Right lobe of liver (tissue), 6 donors: ENCODE results near the gene COA5. TPM values are rescaled to one million over a fixed set of nuclear protein-coding genes. Genes with fewer than 3 reads are reported as not detected.

Experiments
- ATAC-seq, 4 donors: fragments of 200-7000 bp; cut with Tn5 transposase; one replicate each; pipeline ENCODE4 v1.9.1; 2020; ENCODE audit warnings: mild to moderate bottlenecking in 4 of 4, moderate library complexity in 4 of 4
- DNase-seq, 3 donors: peaks; one replicate each; pipeline ENCODE4 v3.0.0-alpha.2; 2020
- H3K27ac ChIP-seq, 3 donors: fragments of 200-600 bp; one replicate each; pipeline ENCODE4 v1.8.0; 2022
- H3K27me3 ChIP-seq, 2 donors: fragments of 200-600 bp; one replicate each; pipeline ENCODE4 v1.8.0; 2022
- H3K36me3 ChIP-seq, 4 donors: fragments of 200-600 bp; sonication (generic) in 1 of 4; one replicate each; pipeline versions ENCODE4 v1.5.1 to v1.8.0; 2017 to 2022; ENCODE audit warnings: control low read depth in 1 of 4
- H3K4me1 ChIP-seq, 4 donors: fragments of 200-600 bp; sonication (generic) in 1 of 4; one replicate each; pipeline versions ENCODE4 v1.5.1 to v1.8.0; 2017 to 2022; ENCODE audit warnings: control low read depth in 1 of 4
- H3K4me3 ChIP-seq, 3 donors: fragments of 200-600 bp; one replicate each; pipeline ENCODE4 v1.8.0; 2022
- H3K9me3 ChIP-seq, 4 donors: fragments of 200-600 bp; sonication (generic) in 1 of 4; one replicate each; pipeline versions ENCODE4 v1.5.1 to v1.8.0; 2017 to 2022; ENCODE audit warnings: control low read depth in 1 of 4
- POLR2A ChIP-seq: fragments of 450-650 bp; IDR thresholded peaks from one replicate; pipeline ENCODE4 v1.6.1; 2017; ENCODE audit warnings: antibody characterized with exemption, mild to moderate bottlenecking
- WGBS: methylation state at CpG from one replicate; pipeline ENCODE4 v1.1.6; 2018; ENCODE audit warnings: low coverage, low lambda C conversion rate; ENCODE audit not compliant: insufficient coverage; ENCODE audit errors: missing lambda C conversion rate; 5-methylcytosine and 5-hydroxymethylcytosine counted together
- intact Hi-C, 2 donors: fragments of 100-400 bp; cut with DNase I; formaldehyde crosslinking; loops; one replicate each; pipeline versions ENCODE4 v1.11.2 to v1.14.1; 2022
- total RNA-seq, 6 experiments: library from RNA; depleted of rRNA in 2 of 6; stranded (reverse); fragments of >200 nt in 2 of 6; fragmentation: NEBNext Ultra II Directional in 3 of 6; extraction: Animal tissue kit (Norgen Biotek cat#: 25700) in 3 of 6; gene quantifications; one replicate each; pipeline versions ENCODE4 v1.1.0 to v1.2.4, GENCODE V29; 2016 to 2023
- TF ChIP-seq, protein P1 (sequence below), 4 donors: fragments of 200-600 bp in 3 of 4; fragments of 450-650 bp in 1 of 4; IDR thresholded peaks; one replicate each; pipeline versions ENCODE4 v1.5.1 to v1.8.0; 2016 to 2022; ENCODE audit warnings: antibody characterized with exemption in 4 of 4, mild to moderate bottlenecking in 2 of 4
- donor health status: DM: no; HTN: yes; CAD: no.
- donor health status: DM: no; HTN: no; CAD: no.
- donor health status: DM: no; HTN: no; CAD: no.
- donor health status: DM: no; HTN: yes; CAD: no.
- donor health status: DM: no; HTN: yes; CAD: no.

Gene COA5
- total RNA-seq, 6 experiments from 2014 or later: 12.9 to 23.0 (median 16.7) TPM

DNA sequence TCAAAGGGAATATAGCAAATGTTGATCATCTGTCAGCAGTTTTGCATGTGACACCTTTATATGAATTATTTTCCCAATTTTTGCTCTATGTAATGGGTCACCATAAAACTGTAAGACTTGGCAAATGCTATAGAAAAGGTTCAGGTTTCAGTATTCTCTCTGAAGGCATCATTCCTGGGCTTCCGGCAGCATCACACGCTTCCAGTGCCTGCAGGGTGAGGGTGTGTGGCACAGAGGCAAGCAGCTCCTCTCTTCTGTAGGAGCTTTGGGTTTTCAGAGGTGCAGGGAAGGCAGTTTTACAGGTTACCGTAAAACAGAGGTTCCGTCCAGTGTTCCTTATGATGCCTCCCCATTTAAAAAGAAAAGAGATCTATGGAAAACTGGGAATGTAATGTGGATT is 18.8 kb downstream of the COA5 start:
- ATAC-seq: no peak
- H3K4me3 ChIP-seq: no peak overlapping the region
- TF ChIP-seq, protein P1, sequence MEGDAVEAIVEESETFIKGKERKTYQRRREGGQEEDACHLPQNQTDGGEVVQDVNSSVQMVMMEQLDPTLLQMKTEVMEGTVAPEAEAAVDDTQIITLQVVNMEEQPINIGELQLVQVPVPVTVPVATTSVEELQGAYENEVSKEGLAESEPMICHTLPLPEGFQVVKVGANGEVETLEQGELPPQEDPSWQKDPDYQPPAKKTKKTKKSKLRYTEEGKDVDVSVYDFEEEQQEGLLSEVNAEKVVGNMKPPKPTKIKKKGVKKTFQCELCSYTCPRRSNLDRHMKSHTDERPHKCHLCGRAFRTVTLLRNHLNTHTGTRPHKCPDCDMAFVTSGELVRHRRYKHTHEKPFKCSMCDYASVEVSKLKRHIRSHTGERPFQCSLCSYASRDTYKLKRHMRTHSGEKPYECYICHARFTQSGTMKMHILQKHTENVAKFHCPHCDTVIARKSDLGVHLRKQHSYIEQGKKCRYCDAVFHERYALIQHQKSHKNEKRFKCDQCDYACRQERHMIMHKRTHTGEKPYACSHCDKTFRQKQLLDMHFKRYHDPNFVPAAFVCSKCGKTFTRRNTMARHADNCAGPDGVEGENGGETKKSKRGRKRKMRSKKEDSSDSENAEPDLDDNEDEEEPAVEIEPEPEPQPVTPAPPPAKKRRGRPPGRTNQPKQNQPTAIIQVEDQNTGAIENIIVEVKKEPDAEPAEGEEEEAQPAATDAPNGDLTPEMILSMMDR (IDR thresholded peaks at IDR 0.05): no peak
- no peak for TF ChIP-seq POLR2A
- H3K9me3 ChIP-seq: no peaks in the 10 kb centered on the region
- intact Hi-C loops: no loop called here
- no peak overlapping the region for H3K27ac ChIP-seq
- no peaks in the 10 kb centered on the region for H3K4me1 ChIP-seq
- no peak for DNase-seq
- 95% methylated on average over 4 of the region's 4 CpGs for WGBS
- H3K27me3 ChIP-seq: no peaks in the 10 kb centered on the region
- no peaks in the 10 kb centered on the region for H3K36me3 ChIP-seq

DNA sequence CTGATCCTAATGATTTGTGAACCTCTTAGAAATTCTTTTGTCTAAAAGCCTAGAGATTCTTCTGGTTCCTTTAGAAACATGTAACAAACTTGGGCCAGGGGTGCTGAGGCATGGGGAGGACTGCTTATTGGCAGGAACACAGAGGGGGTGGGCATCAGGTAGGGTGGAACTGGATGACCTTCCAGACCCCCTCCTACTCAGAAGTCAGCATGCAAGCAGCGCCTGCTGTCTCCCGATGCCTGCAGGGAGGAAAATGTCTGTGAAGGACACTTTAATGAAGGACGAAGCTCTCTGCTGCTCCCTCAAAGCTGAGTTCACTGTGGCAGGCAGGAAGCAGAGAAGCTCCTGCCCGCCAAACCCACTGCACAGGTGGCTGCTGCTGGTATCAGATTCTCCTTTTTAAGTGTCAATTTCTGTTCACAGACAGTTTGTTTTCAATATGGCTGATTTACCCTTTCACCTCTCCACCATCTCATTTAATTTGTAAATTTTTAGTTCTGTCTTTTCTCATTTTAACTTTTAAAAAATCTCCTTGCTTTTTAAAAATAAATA is 19.4 kb downstream of the COA5 start:
- 75% methylated on average over 1 of the region's 4 CpGs for WGBS
- ATAC-seq (no peak), DNase-seq (no peak)
- Histone ChIP-seq H3K4me3 (no peak overlapping the region), H3K36me3 (no peaks in the 10 kb centered on the region), H3K4me1 (peaks cover 0 to 1% (median 0%) of the 10 kb centered on the region in 4 donors), H3K27ac (no peak overlapping the region), H3K9me3 (no peaks in the 10 kb centered on the region), H3K27me3 (no peaks in the 10 kb centered on the region)
- intact Hi-C loops: no loop called here
- TF ChIP-seq, protein P1 (IDR thresholded peaks at IDR 0.05): no peak
- TF ChIP-seq POLR2A: no peak

DNA sequence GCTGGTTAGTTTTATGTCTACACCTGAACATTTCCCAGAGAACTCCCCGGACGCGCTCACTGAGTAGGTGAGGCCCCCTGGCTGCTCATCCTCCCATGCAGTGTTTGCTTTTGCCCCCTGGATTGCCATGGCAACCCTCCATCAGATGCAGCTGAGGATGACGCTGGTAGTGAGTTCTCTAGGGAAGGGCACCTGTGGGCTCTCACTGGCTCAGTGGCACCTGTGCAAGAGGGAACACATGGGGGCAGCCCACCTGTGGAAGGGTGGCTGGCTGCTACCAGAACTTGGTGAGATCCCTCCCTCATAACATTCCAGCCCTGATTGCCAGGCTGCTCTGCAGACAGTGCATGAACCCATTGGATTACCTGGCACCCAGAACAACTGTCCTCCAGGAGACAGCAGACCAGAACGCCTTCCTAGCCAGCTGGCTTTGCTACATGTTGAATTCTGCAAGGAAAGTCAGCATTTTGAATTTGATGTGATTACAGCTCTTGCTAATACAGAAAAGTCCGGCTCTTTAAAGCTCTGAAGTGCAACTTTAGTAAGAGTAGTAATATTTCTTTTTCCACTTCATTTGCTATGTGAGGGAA is 21.7 kb downstream of the COA5 start:
- H3K9me3 ChIP-seq: no peaks in the 10 kb centered on the region
- H3K4me3 ChIP-seq: no peak overlapping the region
- DNase-seq: no peak
- no peak overlapping the region for H3K27ac ChIP-seq
- ATAC-seq: no peak
- H3K27me3 ChIP-seq: no peaks in the 10 kb centered on the region
- 100% methylated on average over 1 of the region's 6 CpGs for WGBS
- peaks cover 0 to 2% (median 0%) of the 10 kb centered on the region in 4 donors for H3K36me3 ChIP-seq
- peaks cover 0 to 4% (median 0%) of the 10 kb centered on the region in 4 donors for H3K4me1 ChIP-seq
- intact Hi-C loops: no loop called here
- TF ChIP-seq, protein P1 (IDR thresholded peaks at IDR 0.05): no peak
- TF ChIP-seq POLR2A: no peak

DNA sequence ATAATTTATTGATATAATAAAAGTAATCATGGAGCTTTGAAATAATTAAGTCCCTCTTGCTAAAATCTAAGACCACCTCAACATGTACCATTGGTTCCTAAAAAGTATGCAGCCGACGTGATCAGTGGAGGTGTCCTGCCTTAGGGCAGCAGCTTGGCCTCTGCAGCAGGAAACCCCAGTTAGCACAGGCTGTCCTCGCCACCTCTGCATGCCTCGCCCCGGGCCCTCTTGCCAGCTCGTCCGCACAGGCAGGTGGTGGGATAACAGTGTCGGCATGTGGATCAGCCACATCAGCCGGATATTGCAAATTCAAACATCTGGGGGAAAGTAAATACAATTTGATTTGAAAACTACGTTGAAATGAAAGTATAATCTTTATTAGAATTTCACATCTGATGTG is 22.9 kb downstream of the COA5 start:
- no peaks in the 10 kb centered on the region for H3K27me3 ChIP-seq
- H3K4me3 ChIP-seq: no peak overlapping the region
- TF ChIP-seq POLR2A: no peak
- TF ChIP-seq, protein P1 (IDR thresholded peaks at IDR 0.05): no peak
- no peak overlapping the region for H3K27ac ChIP-seq
- peaks cover 0 to 4% (median 0%) of the 10 kb centered on the region in 4 donors for H3K4me1 ChIP-seq
- WGBS: 97% methylated on average over 9 of the region's 10 CpGs
- H3K9me3 ChIP-seq: no peaks in the 10 kb centered on the region
- ATAC-seq (no peak), DNase-seq (no peak)
- H3K36me3 ChIP-seq: peaks cover 0 to 2% (median 1%) of the 10 kb centered on the region in 4 donors
- intact Hi-C loops: no loop called here
